Right forelimb (tissue), 1 donor: ENCODE results near the gene TTC9.

Source experiments
- DNase-seq: peaks from one replicate; pipeline ENCODE4 v3.0.0-alpha.2; 2018

TTC9 gene

GRCh38 chr14:70718383-70719118 is 76.8 kb downstream of the TTC9 start:
- DNase-seq = no peak

- no peak for DNase-seq
Measured at GRCh38 chr14:70721542-70721941, 79.8 kb downstream of the TTC9 start.

- no peak for DNase-seq
Measured at GRCh38 chr14:70722418-70722817, 80.7 kb downstream of the TTC9 start.

GRCh38 chr14:70723276-70723675 is 81.6 kb downstream of the TTC9 start:
- DNase-seq = no peak

GRCh38 chr14:70724110-70724509 is 82.4 kb downstream of the TTC9 start:
- no peak for DNase-seq

GRCh38 chr14:70724944-70725343 is 83.2 kb downstream of the TTC9 start:
- DNase-seq = no peak
